MM.1S (cell line): ENCODE measurements around the gene BAZ2A.

Experiments used
- CTCF ChIP-seq: fragments of 300-600 bp; sonication (generic); IDR thresholded peaks from 2 replicates; pipeline ENCODE4 v1.5.1; 2016; ENCODE audit warnings: antibody characterized with exemption, low read length, mixed read lengths
- EZH2 ChIP-seq: fragments of 300-600 bp; sonication (generic); optimal IDR thresholded peaks from 2 replicates; pipeline ENCODE3; 2017; ENCODE audit warnings: low read depth, mild to moderate bottlenecking, antibody characterized with exemption, low read length, mixed read lengths
- EZH2phosphoT487 ChIP-seq: fragments of 300-600 bp; sonication (generic); IDR thresholded peaks from 2 replicates; pipeline ENCODE4 v1.6.1; 2018; ENCODE audit warnings: antibody characterized with exemption, low read length

- no peak for TF ChIP-seq CTCF
- no peak for TF ChIP-seq EZH2phosphoT487
- no peak for TF ChIP-seq EZH2
Measured at GRCh38 chr12:56644654-56645053, 14.5 kb upstream of the BAZ2A start.
